ENCODE results near the gene ZNF653. TPM values are rescaled to one million over a fixed set of nuclear protein-coding genes. Genes with fewer than 3 reads are reported as not detected.

Gene ZNF653
- total RNA-seq, 1 experiment from 2014 or later: 6.1 TPM

DNA sequence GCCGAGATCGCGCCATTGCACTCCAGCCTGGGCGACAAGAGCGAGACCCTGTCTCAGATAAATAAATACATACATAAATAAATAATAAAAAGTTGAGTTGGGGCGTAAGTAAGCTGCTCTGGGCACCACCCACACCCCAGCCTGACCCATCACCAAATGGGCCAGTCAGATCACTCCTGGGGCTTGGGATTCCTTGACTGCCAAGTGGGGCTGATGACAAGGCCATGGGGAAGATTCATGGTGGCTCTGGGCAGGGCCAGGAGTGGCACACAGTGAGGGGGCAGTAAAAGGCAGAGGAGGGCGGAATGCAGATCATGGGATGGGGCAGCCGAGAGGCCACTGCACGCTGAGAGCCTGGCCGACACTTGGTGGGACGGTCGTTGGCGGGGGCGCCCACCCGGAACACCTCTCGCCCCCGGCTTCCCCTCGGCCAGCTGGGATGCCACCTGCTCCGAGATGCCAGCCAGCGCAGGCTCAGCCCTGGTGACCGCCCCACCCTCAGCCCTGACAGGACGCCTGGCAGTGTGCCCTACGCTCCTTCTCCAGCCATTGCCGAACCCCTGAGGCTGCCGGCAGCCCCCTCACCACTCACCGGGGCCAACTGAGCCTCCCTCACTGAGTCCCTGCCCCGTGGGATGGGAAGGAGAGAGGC, 10.9 kb downstream of the ZNF653 start:
- Histone ChIP-seq H3K4me3 (ENCODE audit: low read length) (no peak overlapping the region), H3K9me2 (replicated peaks; ENCODE audit: insufficient read depth, low read length) (no peaks in the 10 kb centered on the region), H2AFZ (ENCODE audit: low read length) (no peak overlapping the region), H3K9ac (ENCODE audit: low read length) (no peak overlapping the region), H3K79me2 (ENCODE audit: low read length) (no peaks in the 10 kb centered on the region), H3K4me2 (ENCODE audit: low read depth, low read length, poor library complexity, severe bottlenecking) (no peak overlapping the region), H4K20me1 (ENCODE audit: insufficient read depth, low read depth, low read length) (no peaks in the 10 kb centered on the region), H3K27ac (ENCODE audit: low read length) (no peak overlapping the region), H3K36me3 (ENCODE audit: insufficient read depth, low read length) (no peaks in the 10 kb centered on the region), H3K9me3 (ENCODE audit: low read length) (no peaks in the 10 kb centered on the region), H3K4me1 (ENCODE audit: low read length) (no peaks in the 10 kb centered on the region), H3K27me3 (ENCODE audit: low read length) (no peaks in the 10 kb centered on the region)
- DNase-seq: no peak

DNA sequence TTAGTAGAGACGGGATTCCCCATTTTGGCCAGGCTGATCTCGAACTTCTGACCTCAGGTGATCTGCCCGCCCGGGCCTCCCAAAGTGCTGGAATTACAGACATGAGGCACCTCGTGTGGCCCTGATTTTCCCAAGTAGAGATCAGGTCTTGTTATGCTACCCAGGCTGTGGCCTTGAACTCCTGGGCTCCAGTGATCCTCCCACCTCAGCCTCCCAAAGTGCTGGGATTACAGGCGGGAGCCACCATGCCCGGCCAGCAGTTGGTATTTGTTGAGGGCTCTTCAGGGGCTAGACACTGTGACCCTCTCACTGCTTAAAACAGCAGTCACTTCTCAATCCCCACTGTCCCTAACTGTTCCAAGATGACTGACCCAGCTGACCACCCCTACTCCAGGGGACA, 16.3 kb downstream of the ZNF653 start:
- no peak overlapping the region for H3K27ac ChIP-seq (ENCODE audit: low read length)
- no peak overlapping the region for H3K4me3 ChIP-seq (ENCODE audit: low read length)
- H4K20me1 ChIP-seq (ENCODE audit: insufficient read depth, low read depth, low read length): no peaks in the 10 kb centered on the region
- H3K9me3 ChIP-seq (ENCODE audit: low read length): no peaks in the 10 kb centered on the region
- no peaks in the 10 kb centered on the region for H3K27me3 ChIP-seq (ENCODE audit: low read length)
- H3K4me1 ChIP-seq (ENCODE audit: low read length): no peaks in the 10 kb centered on the region
- H3K79me2 ChIP-seq (ENCODE audit: low read length): no peaks in the 10 kb centered on the region
- H3K9ac ChIP-seq (ENCODE audit: low read length): no peak overlapping the region
- no peaks in the 10 kb centered on the region for H3K9me2 ChIP-seq (replicated peaks; ENCODE audit: insufficient read depth, low read length)
- no peaks in the 10 kb centered on the region for H3K36me3 ChIP-seq (ENCODE audit: insufficient read depth, low read length)
- DNase-seq: no peak
- H2AFZ ChIP-seq (ENCODE audit: low read length): no peak overlapping the region
- H3K4me2 ChIP-seq (ENCODE audit: low read depth, low read length, poor library complexity, severe bottlenecking): no peak overlapping the region

DNA sequence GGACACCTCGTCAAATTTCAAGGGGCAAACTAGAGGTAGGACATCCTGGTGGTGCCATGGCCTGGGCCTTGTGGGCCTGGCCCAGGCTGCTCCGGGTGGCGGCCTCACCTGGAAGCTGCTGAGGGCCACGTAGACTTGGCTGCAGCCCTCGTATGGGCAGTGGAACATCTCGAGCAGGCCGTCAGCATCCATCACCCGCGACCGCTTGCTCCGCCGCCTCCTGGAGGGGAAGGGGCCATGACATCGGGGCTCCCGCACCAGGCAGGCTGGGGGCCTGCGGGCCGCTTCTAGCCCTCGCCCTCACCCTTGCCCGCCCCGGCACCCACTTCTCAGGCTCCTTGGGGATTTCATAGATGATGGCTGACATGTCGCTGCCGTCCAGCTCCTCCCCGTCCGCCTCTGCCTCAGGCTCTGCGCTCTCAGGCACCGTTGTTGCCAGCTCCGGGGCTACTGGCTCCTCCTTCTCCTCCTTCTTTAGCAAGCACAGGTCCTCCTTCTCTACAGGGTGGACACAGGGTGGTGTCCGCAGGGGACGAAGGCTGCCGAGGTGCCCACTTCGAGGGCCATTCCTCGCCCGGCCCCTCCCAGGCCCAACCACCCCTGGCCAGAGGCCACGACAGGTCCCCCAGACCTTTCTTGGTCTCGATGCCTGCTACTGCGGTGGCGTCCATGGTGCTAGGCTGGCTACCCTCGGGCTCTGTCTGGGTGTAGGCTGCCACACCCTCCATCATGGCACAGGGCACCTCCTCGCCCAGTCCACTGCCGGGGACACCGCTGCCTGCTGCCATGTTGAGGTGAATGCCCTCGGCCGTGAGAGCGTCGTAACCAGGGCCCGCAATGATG, 18.8 kb downstream of the ZNF653 start:
- Histone ChIP-seq H3K27me3 (ENCODE audit: low read length) (no peaks in the 10 kb centered on the region), H3K4me1 (ENCODE audit: low read length) (peaks cover 9% of the 10 kb centered on the region), H3K27ac (ENCODE audit: low read length) (no peak overlapping the region), H3K79me2 (ENCODE audit: low read length) (no peaks in the 10 kb centered on the region), H2AFZ (ENCODE audit: low read length) (no peak overlapping the region), H3K4me3 (ENCODE audit: low read length) (no peak overlapping the region), H4K20me1 (ENCODE audit: insufficient read depth, low read depth, low read length) (no peaks in the 10 kb centered on the region), H3K9me3 (ENCODE audit: low read length) (no peaks in the 10 kb centered on the region), H3K9ac (ENCODE audit: low read length) (no peak overlapping the region), H3K4me2 (ENCODE audit: low read depth, low read length, poor library complexity, severe bottlenecking) (no peak overlapping the region), H3K9me2 (replicated peaks; ENCODE audit: insufficient read depth, low read length) (no peaks in the 10 kb centered on the region), H3K36me3 (ENCODE audit: insufficient read depth, low read length) (no peaks in the 10 kb centered on the region)
- no peak for DNase-seq

DNA sequence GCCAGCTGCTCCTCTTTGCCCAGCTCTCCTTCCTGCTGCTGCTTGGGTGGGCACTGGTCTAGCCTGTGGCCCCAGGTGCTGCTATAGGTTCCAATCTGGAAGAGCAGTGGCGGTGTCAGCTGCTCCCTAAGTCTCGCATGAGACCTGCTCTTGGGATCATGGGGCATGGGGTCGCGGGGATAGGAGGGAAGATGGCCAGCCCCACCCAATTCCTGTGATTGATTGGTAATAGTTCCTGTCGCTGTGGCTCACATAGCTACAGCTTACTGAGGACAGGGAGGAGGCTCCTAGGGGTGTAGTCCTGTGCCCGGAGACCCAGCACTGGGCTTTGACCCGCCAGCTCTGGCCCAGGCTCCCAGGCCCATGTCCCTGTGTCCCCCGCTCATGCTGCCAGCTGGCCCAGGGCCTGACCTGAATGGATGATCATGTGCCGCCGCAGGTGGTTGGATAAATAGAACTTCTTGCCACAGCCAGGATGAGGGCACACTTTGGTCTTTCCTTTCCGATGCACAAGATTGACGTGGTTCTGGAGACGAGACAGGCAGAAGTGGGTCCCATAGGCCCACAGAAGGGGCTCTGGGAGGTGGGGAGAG, 20.3 kb downstream of the ZNF653 start:
- H2AFZ ChIP-seq (ENCODE audit: low read length): no peak overlapping the region
- no peaks in the 10 kb centered on the region for H3K9me2 ChIP-seq (replicated peaks; ENCODE audit: insufficient read depth, low read length)
- peaks cover 16% of the 10 kb centered on the region for H3K4me1 ChIP-seq (ENCODE audit: low read length)
- H3K9me3 ChIP-seq (ENCODE audit: low read length): no peaks in the 10 kb centered on the region
- no peak for DNase-seq
- H3K36me3 ChIP-seq (ENCODE audit: insufficient read depth, low read length): no peaks in the 10 kb centered on the region
- H3K27ac ChIP-seq (ENCODE audit: low read length): no peak overlapping the region
- no peak overlapping the region for H3K4me2 ChIP-seq (ENCODE audit: low read depth, low read length, poor library complexity, severe bottlenecking)
- no peaks in the 10 kb centered on the region for H4K20me1 ChIP-seq (ENCODE audit: insufficient read depth, low read depth, low read length)
- no peaks in the 10 kb centered on the region for H3K79me2 ChIP-seq (ENCODE audit: low read length)
- H3K9ac ChIP-seq (ENCODE audit: low read length): no peak overlapping the region
- H3K4me3 ChIP-seq (ENCODE audit: low read length): no peak overlapping the region
- H3K27me3 ChIP-seq (ENCODE audit: low read length): no peaks in the 10 kb centered on the region

- Histone ChIP-seq H3K27me3 (ENCODE audit: low read length) (no peaks in the 10 kb centered on the region), H3K9me3 (ENCODE audit: low read length) (no peaks in the 10 kb centered on the region), H2AFZ (ENCODE audit: low read length) (no peak overlapping the region), H3K27ac (ENCODE audit: low read length) (no peak overlapping the region), H3K9ac (ENCODE audit: low read length) (no peak overlapping the region), H3K36me3 (ENCODE audit: insufficient read depth, low read length) (no peaks in the 10 kb centered on the region), H3K4me1 (ENCODE audit: low read length) (peaks cover 16% of the 10 kb centered on the region), H4K20me1 (ENCODE audit: insufficient read depth, low read depth, low read length) (no peaks in the 10 kb centered on the region), H3K79me2 (ENCODE audit: low read length) (no peaks in the 10 kb centered on the region), H3K4me3 (ENCODE audit: low read length) (no peak overlapping the region), H3K4me2 (ENCODE audit: low read depth, low read length, poor library complexity, severe bottlenecking) (no peak overlapping the region), H3K9me2 (replicated peaks; ENCODE audit: insufficient read depth, low read length) (no peaks in the 10 kb centered on the region)
- DNase-seq: no peak
These were observed 22.1 kb downstream of the ZNF653 start for GRCh38 chr19:11483366-11484111.

GRCh38 chr19:11482384-11483050, 23.1 kb downstream of the ZNF653 start:
- Histone ChIP-seq H3K4me1 (ENCODE audit: low read length) (peaks cover 16% of the 10 kb centered on the region), H3K9me3 (ENCODE audit: low read length) (no peaks in the 10 kb centered on the region), H3K36me3 (ENCODE audit: insufficient read depth, low read length) (no peaks in the 10 kb centered on the region), H4K20me1 (ENCODE audit: insufficient read depth, low read depth, low read length) (no peaks in the 10 kb centered on the region), H3K27ac (ENCODE audit: low read length) (peak overlapping the region; percentile 86), H2AFZ (ENCODE audit: low read length) (peak overlapping the region; percentile 91; the same call in 1 of the 2 replicates), H3K27me3 (ENCODE audit: low read length) (no peaks in the 10 kb centered on the region), H3K4me2 (ENCODE audit: low read depth, low read length, poor library complexity, severe bottlenecking) (peak overlapping the region; percentile 79), H3K79me2 (ENCODE audit: low read length) (no peaks in the 10 kb centered on the region), H3K9ac (ENCODE audit: low read length) (peak overlapping the region; percentile 81), H3K9me2 (replicated peaks; ENCODE audit: insufficient read depth, low read length) (no peaks in the 10 kb centered on the region), H3K4me3 (ENCODE audit: low read length) (peak overlapping the region; percentile 61; the same call in 1 of the 2 replicates)
- DNase-seq: peak; percentile 97

GRCh38 chr19:11481534-11482383, 23.9 kb downstream of the ZNF653 start:
- H3K4me3 ChIP-seq (ENCODE audit: low read length): peak overlapping the region; percentile 61; the same call in 1 of the 2 replicates
- H2AFZ ChIP-seq (ENCODE audit: low read length): peak overlapping the region; percentile 91; the same call in 1 of the 2 replicates

More at GRCh38 chr19:11481534-11482383, 23.9 kb downstream of the ZNF653 start:
- no peaks in the 10 kb centered on the region for H3K27me3 ChIP-seq (ENCODE audit: low read length)
- no peaks in the 10 kb centered on the region for H3K79me2 ChIP-seq (ENCODE audit: low read length)
- H3K9ac ChIP-seq (ENCODE audit: low read length): peak overlapping the region; percentile 81
- no peaks in the 10 kb centered on the region for H3K9me3 ChIP-seq (ENCODE audit: low read length)
- peak overlapping the region; percentile 79 for H3K4me2 ChIP-seq (ENCODE audit: low read depth, low read length, poor library complexity, severe bottlenecking)
- peak; percentile 96 for DNase-seq
- H3K27ac ChIP-seq (ENCODE audit: low read length): peak overlapping the region; percentile 86
- H3K9me2 ChIP-seq (replicated peaks; ENCODE audit: insufficient read depth, low read length): no peaks in the 10 kb centered on the region
- H3K4me1 ChIP-seq (ENCODE audit: low read length): peaks cover 16% of the 10 kb centered on the region
- H3K36me3 ChIP-seq (ENCODE audit: insufficient read depth, low read length): no peaks in the 10 kb centered on the region
- no peaks in the 10 kb centered on the region for H4K20me1 ChIP-seq (ENCODE audit: insufficient read depth, low read depth, low read length)

Measured in Karpas-422 (cell line).